Activated CD8-positive, alpha-beta T cell treated with anti-CD3 and anti-CD28 coated beads for 36 hours (primary cell): Measurements from ENCODE around the gene ZNF710. TPM values are rescaled to one million over a fixed set of nuclear protein-coding genes. Genes with fewer than 3 reads are reported as not detected.
"Not testable (repeated sequence)": the region's sequence is repeated elsewhere in the genome, so short reads cannot be mapped to it uniquely, and the experiment has no call there.

Experiments
- ATAC-seq: fragments of 200-7000 bp; cut with Tn5 transposase; one replicate; pipeline ENCODE4 v1.10.0; 2021; ENCODE audit warnings: mild to moderate bottlenecking, moderate library complexity
- CTCF ChIA-PET: fragments of 350-600 bp; sonication (Branson Sonifier 250); formaldehyde crosslinking; loops from one replicate; lab custom pipeline; 2021; ENCODE audit warnings: antibody characterized with exemption; lab: Charles Lee
- POLR2A ChIA-PET: fragments of 350-600 bp; sonication (Branson Sonifier 250); formaldehyde crosslinking; loops from one replicate; lab custom pipeline; 2021; ENCODE audit warnings: antibody characterized with exemption; lab: Charles Lee
- DNase-seq: peaks from one replicate; pipeline ENCODE4 v3.0.0-alpha.2; 2020
- H3K27ac Mint-ChIP-seq: one replicate; pipeline ENCODE4 v1.8.0; 2021; ENCODE audit warnings: mild to moderate bottlenecking, mixed read lengths
- H3K27me3 Mint-ChIP-seq: one replicate; pipeline ENCODE4 v1.8.0; 2021; ENCODE audit warnings: mixed read lengths
- H3K36me3 Mint-ChIP-seq: one replicate; pipeline ENCODE4 v1.8.0; 2021; ENCODE audit warnings: low read depth, mixed read lengths
- H3K4me1 Mint-ChIP-seq: one replicate; pipeline ENCODE4 v1.8.0; 2021; ENCODE audit warnings: low read depth, mixed read lengths
- H3K4me3 Mint-ChIP-seq: one replicate; pipeline ENCODE4 v1.8.0; 2021; ENCODE audit warnings: mild to moderate bottlenecking, moderate library complexity, mixed read lengths
- H3K9me3 Mint-ChIP-seq: one replicate; pipeline ENCODE4 v1.8.0; 2021; ENCODE audit warnings: mixed read lengths
- CTCF ChIP-seq: fragments of 200-600 bp; IDR thresholded peaks from one replicate; pipeline ENCODE4 v1.8.0; 2022; ENCODE audit warnings: antibody characterized with exemption, mild to moderate bottlenecking
- intact Hi-C: fragments of 100-400 bp; cut with micrococcal nuclease; formaldehyde crosslinking; loops from one replicate; pipeline ENCODE4 v1.10.0; 2022
- total RNA-seq, 2 experiments: library from RNA; stranded (reverse); gene quantifications; one replicate each; pipeline ENCODE4 v1.2.3, GENCODE V29; 2021

Gene ZNF710
- total RNA-seq, 2 experiments from 2014 or later: 15.2 to 17.2 TPM

GRCh38 chr15:90067181-90067952, 66.2 kb downstream of the ZNF710 start:
- H3K4me3 Mint-ChIP-seq: no peak overlapping the region
- peaks cover 5% of the 10 kb centered on the region for H3K36me3 Mint-ChIP-seq
- POLR2A ChIA-PET: interaction anchor here (1.7 kb wide), 1 partner anchor 65 kb away, joined by 5 read pairs; no protein-coding TSS in a partner anchor
- no peak for DNase-seq
- H3K27ac Mint-ChIP-seq: no peak overlapping the region
- peaks cover 24% of the 10 kb centered on the region for H3K4me1 Mint-ChIP-seq
- CTCF ChIA-PET: interaction anchor here (0.6 to 0.7 kb wide), 2 partner anchors 169 kb away, joined by 3 read pairs; no protein-coding TSS in a partner anchor
- intact Hi-C loops: loop anchor here (10.0 kb wide), 1 partner anchor 63 kb away; the partner anchor contains the start of gene ZNF710
- TF ChIP-seq CTCF: no peak
- ATAC-seq: no peak
- H3K27me3 Mint-ChIP-seq: no peaks in the 10 kb centered on the region
- no peaks in the 10 kb centered on the region for H3K9me3 Mint-ChIP-seq

- TF ChIP-seq CTCF: no peak
- Mint-ChIP-seq H3K27me3 (no peaks in the 10 kb centered on the region), H3K27ac (no peak overlapping the region), H3K9me3 (no peaks in the 10 kb centered on the region), H3K4me1 (peaks cover 19% of the 10 kb centered on the region), H3K4me3 (no peak overlapping the region), H3K36me3 (peaks cover 5% of the 10 kb centered on the region)
- ChIA-PET POLR2A (interaction anchor here (0.6 to 1.7 kb wide), 2 partner anchors 15 to 66 kb away, joined by 3 to 5 read pairs; no protein-coding TSS in a partner anchor), CTCF (interaction anchor here (0.7 to 2.3 kb wide), 2 partner anchors 170 to 194 kb away, joined by 3 to 6 read pairs; no protein-coding TSS in a partner anchor)
- intact Hi-C loops: loop anchor here (10.0 kb wide), 1 partner anchor 63 kb away; the partner anchor contains the start of gene ZNF710
- DNase-seq (no peak), ATAC-seq (no peak)
Measured at GRCh38 chr15:90067953-90068606, 67.0 kb downstream of the ZNF710 start.

DNA sequence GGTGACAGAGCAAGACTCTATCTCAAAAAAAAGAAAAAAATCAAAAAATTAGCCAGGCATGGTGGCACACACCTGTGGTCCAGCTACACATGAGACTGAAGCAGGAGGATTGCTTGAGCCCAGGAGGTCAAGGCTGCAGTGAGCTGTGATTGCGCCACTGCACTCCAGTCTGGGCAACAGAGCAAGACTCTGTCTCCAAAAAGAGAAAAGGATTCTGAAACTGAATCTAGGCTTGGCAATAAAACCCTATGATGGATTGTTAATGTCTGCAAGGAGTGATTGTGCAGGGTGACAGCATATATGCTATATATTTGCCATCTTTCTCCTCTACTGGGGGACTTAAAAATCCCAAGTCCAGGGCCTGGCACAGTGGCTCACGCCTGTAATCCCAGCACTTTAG, 69.5 kb downstream of the ZNF710 start:
- DNase-seq, H3K27me3 Mint-ChIP-seq, H3K9me3 Mint-ChIP-seq, H3K4me3 Mint-ChIP-seq, H3K27ac Mint-ChIP-seq, ATAC-seq, H3K36me3 Mint-ChIP-seq: not testable (repeated sequence)
- peaks cover 12% of the 10 kb centered on the region for H3K4me1 Mint-ChIP-seq
- intact Hi-C loops: loop anchor here (5.0 kb wide), 1 partner anchor 178 kb away; the partner anchor contains the start of gene AP3S2
- ChIA-PET POLR2A (interaction anchor here (0.6 to 2.2 kb wide), 2 partner anchors 53 to 177 kb away, joined by 3 to 13 read pairs; partner anchors contain the start of gene AP3S2), CTCF (interaction anchor here (0.7 to 3.0 kb wide), 34 partner anchors 9 to 368 kb away, joined by 3 to 23 read pairs (median 4); partner anchors contain the start of genes AP3S2 and CIB1)

DNA sequence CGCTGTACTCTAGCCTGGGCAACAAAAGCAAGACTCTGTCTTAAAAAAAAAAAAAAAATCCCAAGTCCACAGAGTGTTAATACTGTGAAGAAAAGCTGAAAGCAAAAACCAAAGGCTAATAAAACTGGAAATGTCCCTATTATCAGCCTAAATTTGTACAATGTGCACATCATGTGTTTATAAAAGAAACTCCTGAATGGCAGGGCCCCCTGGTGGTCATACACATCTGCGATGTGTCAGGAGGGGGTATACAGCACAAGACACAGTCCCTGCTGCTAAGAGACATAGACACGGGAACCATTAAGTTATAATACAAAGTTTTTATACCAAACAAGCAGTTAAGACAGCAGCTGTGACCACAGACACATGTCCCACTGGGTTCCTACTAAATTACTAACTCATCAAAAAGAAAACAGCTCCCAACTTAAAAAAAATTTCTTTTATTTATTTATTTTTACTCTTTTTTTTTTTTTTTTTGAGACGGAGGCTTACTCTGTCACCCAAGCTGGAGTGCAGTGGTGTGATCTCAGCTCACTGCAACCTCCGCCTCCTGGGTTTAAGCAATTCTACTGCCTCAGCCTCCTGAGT, 70.2 kb downstream of the ZNF710 start:
- Mint-ChIP-seq H3K4me1 (peaks cover 17% of the 10 kb centered on the region), H3K36me3 (peaks cover 10% of the 10 kb centered on the region), H3K27me3 (no peaks in the 10 kb centered on the region), H3K27ac (no peak overlapping the region), H3K9me3 (no peaks in the 10 kb centered on the region), H3K4me3 (no peak overlapping the region)
- intact Hi-C loops: loop anchor here (5.0 kb wide), 1 partner anchor 179 kb away; the partner anchor contains the start of gene AP3S2
- POLR2A ChIA-PET: interaction anchor here (2.2 kb wide), 1 partner anchor 177 kb away, joined by 13 read pairs; the partner anchor contains the start of gene AP3S2
- DNase-seq (peak; percentile 93), ATAC-seq (peak; percentile 94)
- CTCF ChIA-PET: interaction anchor here (0.6 to 3.0 kb wide), 44 partner anchors 10 to 439 kb away, joined by 3 to 23 read pairs (median 4); partner anchors contain the start of genes AP3S2, ARPIN and CIB1
- peak; percentile 86 for TF ChIP-seq CTCF
